Measurements from ENCODE around the gene ZNF573.
"Not testable (repeated sequence)": the region's sequence is repeated elsewhere in the genome, so short reads cannot be mapped to it uniquely, and the experiment has no call there.

The ZNF573 gene

GRCh38 chr19:37779127-37780005, at the start of gene ZNF573:
Gene ZNF573 (minus strand): TSS chr19:37779586. CDS start chr19:37773729, 5,857 bp downstream.
- DNase-seq: peak; percentile 79 to 82

GRCh38 chr19:37817180-37817981, 38.0 kb upstream of the ZNF573 start:
- DNase-seq: peak in 1 of 2 donors; percentile 49

GRCh38 chr19:37815611-37816010, 36.2 kb upstream of the ZNF573 start:
- not testable (repeated sequence) for DNase-seq

- no peak for DNase-seq
Observed at GRCh38 chr19:37813340-37813739, 34.0 kb upstream of the ZNF573 start.

- DNase-seq: no peak
Observed at GRCh38 chr19:37809366-37809765, 30.0 kb upstream of the ZNF573 start.

GRCh38 chr19:37803249-37803840, 24.0 kb upstream of the ZNF573 start:
- no peak for DNase-seq

- no peak for DNase-seq
Observed at GRCh38 chr19:37790244-37790925, 11.0 kb upstream of the ZNF573 start.

- DNase-seq: no peak
Observed at GRCh38 chr19:37778613-37779126, 716 bp downstream of the ZNF573 start.

GRCh38 chr19:37770985-37771384, 8.4 kb downstream of the ZNF573 start:
- DNase-seq: no peak

- no peak for DNase-seq
Observed at GRCh38 chr19:37763488-37763887, 15.9 kb downstream of the ZNF573 start.

- DNase-seq: not testable (repeated sequence)
Observed at GRCh38 chr19:37757683-37758082, 21.7 kb downstream of the ZNF573 start.

- no peak for DNase-seq
Observed at GRCh38 chr19:37738371-37738770, 41.0 kb downstream of the ZNF573 start.

GRCh38 chr19:37725181-37725580, 54.2 kb downstream of the ZNF573 start:
- no peak for DNase-seq

- DNase-seq: no peak
Observed at GRCh38 chr19:37719927-37720265, 59.5 kb downstream of the ZNF573 start.

- peak; percentile 83 to 88 for DNase-seq
Observed at GRCh38 chr19:37719111-37719926, 60.1 kb downstream of the ZNF573 start, which contains the start of gene ZNF607. Gene ZNF607 (minus strand): TSS chr19:37719761. CDS start chr19:37711618, 8,143 bp downstream.

GRCh38 chr19:37718304-37718703, 61.1 kb downstream of the ZNF573 start:
- no peak for DNase-seq

- DNase-seq: no peak
Observed at GRCh38 chr19:37716140-37716539, 63.2 kb downstream of the ZNF573 start.

GRCh38 chr19:37706052-37706605, 73.3 kb downstream of the ZNF573 start:
- no peak for DNase-seq

- no peak for DNase-seq
Observed at GRCh38 chr19:37699057-37699456, 80.3 kb downstream of the ZNF573 start.

- no peak for DNase-seq
Observed at GRCh38 chr19:37698216-37698615, 81.2 kb downstream of the ZNF573 start.
